K562 (cell line): ENCODE results near the gene GANAB. TPM values are rescaled to one million over a fixed set of nuclear protein-coding genes. Genes with fewer than 3 reads are reported as not detected.

Experiments used
- ATAC-seq: fragments of 200-7000 bp; cut with Tn5 transposase; 3 replicates; pipeline ENCODE4 v1.9.1; 2020; ENCODE audit warnings: moderate library complexity
- Bru-seq: library from RNA; stranded (reverse); fragments of 400-500 nt; gene quantifications from one replicate; lab custom pipeline; 2021; lab: Mats Ljungman, UMichigan
- BruChase-seq, 2 experiments: library from RNA; stranded (reverse); fragments of 400-500 nt; gene quantifications; one replicate each; lab custom pipeline; 2021; lab: Mats Ljungman, UMichigan
- BruUV-seq: library from RNA; stranded (reverse); fragments of 400-500 nt; replicated peaks from 2 replicates; lab custom pipeline; 2021; lab: Mats Ljungman, UMichigan
- CTCF ChIA-PET: fragments of 300-600 bp; formaldehyde crosslinking; extraction: SDS; loops from one replicate; lab custom pipeline; 2021; ENCODE audit warnings: low intra/inter-chr PET ratio; lab: Yijun Ruan, JAX
- POLR2A ChIA-PET: fragments of 300-600, 350-650 bp; sonication (Branson Sonifier 250); formaldehyde crosslinking; extraction: SDS; loops from one replicate; lab custom pipeline; 2021; ENCODE audit warnings: antibody characterized with exemption, inconsistent platforms; lab: Yijun Ruan, JAX
- DNase-seq, 4 experiments: peaks; one replicate each; pipeline versions ENCODE4 v3.0.0 to v3.0.0-alpha.2; 2011 to 2018; ENCODE audit warnings: low spot score in 3 of 4, mixed read lengths in 3 of 4; ENCODE audit errors: extremely low read depth in 1 of 4
- FAIRE-seq: peaks from 2 replicates; lab custom pipeline; 2011; peaks lifted over from hg19 to GRCh38; lab: Jason Lieb, UNC
- H2AFZ ChIP-seq: 2 replicates; pipeline ENCODE4 v1.6.0; 2011; ENCODE audit warnings: low read depth, low read length, control low read depth, inconsistent platforms
- H3K27ac ChIP-seq: fragments of 200-600 bp; 3 replicates; pipeline ENCODE4 v1.8.0; 2011; ENCODE audit warnings: low read depth, mild to moderate bottlenecking, control low read depth, inconsistent platforms, low read length, moderate library complexity, mixed read lengths; ENCODE audit errors: extremely low read depth
- H3K27me3 ChIP-seq, 2 experiments: fragments of 300-600 bp in 1 of 2; 2 replicates in 1 of 2; 3 replicates in 1 of 2; pipeline versions ENCODE4 v1.6.0 to v1.8.0; 2011; ENCODE audit warnings: inconsistent platforms in 2 of 2, low read length in 2 of 2, mild to moderate bottlenecking in 1 of 2, mixed read lengths in 1 of 2, moderate library complexity in 1 of 2; ENCODE audit not compliant: control insufficient read depth in 2 of 2, insufficient read depth in 2 of 2
- H3K36me3 ChIP-seq: fragments of 300-600 bp; 3 replicates; pipeline ENCODE4 v1.8.0; 2011; ENCODE audit warnings: mild to moderate bottlenecking, low read length, inconsistent platforms; ENCODE audit not compliant: control insufficient read depth, insufficient read depth
- H3K4me1 ChIP-seq, 2 experiments: fragments of 200-600 bp in 1 of 2; replicated peaks in 1 of 2; 2 replicates in 1 of 2; 3 replicates in 1 of 2; pipeline versions ENCODE4 v1.5.1 to v1.8.0; 2011; ENCODE audit warnings: inconsistent platforms in 2 of 2, low read length in 2 of 2, mild to moderate bottlenecking in 1 of 2, mixed read lengths in 1 of 2, moderate library complexity in 1 of 2; ENCODE audit not compliant: control insufficient read depth in 2 of 2, insufficient read depth in 2 of 2
- H3K4me2 ChIP-seq: 2 replicates; pipeline ENCODE4 v1.6.1; 2011; ENCODE audit warnings: low read length, control low read depth, inconsistent platforms, mixed read lengths; ENCODE audit not compliant: insufficient read depth
- H3K4me3 ChIP-seq: fragments of 200-600 bp; sonication (generic), shearing (Covaris generic); 2 replicates; pipeline ENCODE4 v1.5.1; 2016; ENCODE audit warnings: control low read depth, inconsistent platforms
- H3K79me2 ChIP-seq: fragments of 200-600 bp; 3 replicates; pipeline ENCODE4 v1.8.0; 2011; ENCODE audit warnings: low read length, inconsistent platforms; ENCODE audit not compliant: control insufficient read depth, insufficient read depth
- H3K9ac ChIP-seq, 2 experiments: 2 replicates each; pipeline versions ENCODE4 v1.6.0 to v1.6.1; 2011; ENCODE audit warnings: low read depth in 2 of 2, low read length in 2 of 2, control low read depth in 1 of 2, inconsistent platforms in 1 of 2, mild to moderate bottlenecking in 1 of 2, mixed read lengths in 1 of 2; ENCODE audit not compliant: insufficient read depth in 1 of 2
- H3K9me1 ChIP-seq: one replicate; pipeline ENCODE4 v1.6.0; 2011; ENCODE audit warnings: inconsistent platforms, mild to moderate bottlenecking, low read length, moderate library complexity; ENCODE audit not compliant: control insufficient read depth, insufficient read depth
- H3K9me3 ChIP-seq: replicated peaks from 2 replicates; pipeline ENCODE4 v1.5.1; 2011; ENCODE audit warnings: low read depth, low read length, inconsistent platforms; ENCODE audit not compliant: control insufficient read depth, insufficient read depth
- H4K20me1 ChIP-seq: replicated peaks from 2 replicates; pipeline ENCODE4 v1.6.1; 2011; ENCODE audit warnings: low read length, inconsistent platforms, mixed read lengths; ENCODE audit not compliant: control insufficient read depth, insufficient read depth
- CUX1 ChIP-seq: fragments of 200-800 bp; sonication (Bioruptor generic); IDR thresholded peaks from 2 replicates; pipeline ENCODE4 v1.6.1; 2016; ENCODE audit warnings: missing genetic modification characterization, missing compliant biosample characterization
- HDAC1 ChIP-seq, 2 experiments: fragments of 450-650 bp; IDR thresholded peaks; 2 replicates each; pipeline ENCODE4 v1.6.1; 2016 to 2017; ENCODE audit warnings: inconsistent platforms in 1 of 2, mild to moderate bottlenecking in 1 of 2, moderate library complexity in 1 of 2
- NFE2L1 ChIP-seq: fragments of 450-650 bp; IDR thresholded peaks from 2 replicates; pipeline ENCODE4 v1.6.1; 2016; ENCODE audit warnings: missing genetic modification characterization, low read depth, mild to moderate bottlenecking, missing compliant biosample characterization, moderate library complexity, borderline replicate concordance
- POLR2G ChIP-seq: fragments of 200-400 bp; formaldehyde crosslinking; IDR thresholded peaks from 2 replicates; pipeline ENCODE4 v1.6.1; 2017; ENCODE audit warnings: low read depth, mild to moderate bottlenecking, antibody characterized with exemption, low read length, moderate library complexity
- TGIF2 ChIP-seq: sonication (generic); formaldehyde crosslinking; IDR thresholded peaks from 2 replicates; pipeline ENCODE4 v1.8.1; 2022; ENCODE audit warnings: mild to moderate bottlenecking, missing genetic modification reagents, moderate library complexity
- WGBS: fragments of 100-300 bp; shearing (Covaris generic); methylation state at CpG from one replicate; pipeline ENCODE4 v1.1.6; 2016; ENCODE audit warnings: low coverage, mixed read lengths; ENCODE audit not compliant: insufficient coverage; ENCODE audit errors: missing lambda C conversion rate; 5-methylcytosine and 5-hydroxymethylcytosine counted together
- in situ Hi-C: fragments of 300-500 bp; cut with MboI; formaldehyde crosslinking; loops from 4 replicates; pipeline ENCODE4 v1.15.0; 2018; ENCODE audit warnings: inconsistent platforms, mixed read lengths
- intact Hi-C: fragments of 100-400 bp; cut with micrococcal nuclease; formaldehyde crosslinking; loops from 2 replicates; pipeline ENCODE4 v1.14.2; 2022
- long read RNA-seq, 3 experiments: library from polyadenylated mRNA in 2 of 3; library from RNA in 1 of 3; unstranded in 2 of 3; stranded (forward) in 1 of 3; transcript quantifications; one replicate each; pipeline ENCODE4 v2.0.0, GENCODE V29; 2019 to 2022
- polyA minus RNA-seq, 3 experiments: library from RNA; depleted of rRNA, polyadenylated mRNA; stranded (reverse); fragments of >200 nt; gene quantifications; 2 replicates each; pipeline ENCODE4 v1.2.3, GENCODE V29; 2011
- polyA plus RNA-seq, 8 experiments: library from polyadenylated mRNA; depleted of rRNA in 4 of 8; stranded (reverse) in 5 of 8; unstranded in 3 of 8; fragments of >200 nt; fragmentation: Nextera tagmentation in 2 of 8; fragmentation: Illumina TruSeq in 1 of 8; extraction: Ambion mirVana in 2 of 8; extraction: Trizol in 1 of 8; gene quantifications; 2 replicates each; pipeline versions ENCODE4 v1.2.1 to v1.2.3, GENCODE V29; 2011 to 2014; ENCODE audit warnings: inconsistent platforms in 1 of 8, missing spikeins in 1 of 8
- total RNA-seq, 7 experiments: library from RNA; depleted of rRNA in 6 of 7; stranded (reverse); fragments of >200 nt in 6 of 7; fragmentation: Illumina TruSeq in 2 of 7; extraction: Trizol in 2 of 7; gene quantifications; 2 replicates each; pipeline versions ENCODE4 v1.2.1 to v1.2.3, GENCODE V29; 2011 to 2021; ENCODE audit warnings: low replicate concordance in 1 of 7
- TF ChIP-seq, protein P1 (sequence below): sonication (generic); formaldehyde crosslinking; IDR thresholded peaks from 2 replicates; pipeline ENCODE4 v1.8.0; 2022; ENCODE audit warnings: missing genetic modification reagents, mild to moderate bottlenecking, borderline replicate concordance

The GANAB gene
- total RNA-seq (2011; cell fraction: chromatin; rRNA removed; ENCODE audit: low replicate concordance): 414 and 702 TPM in 2 replicates
- 579 and 598 TPM in 2 replicates for total RNA-seq (2011; cell fraction: nucleolus; rRNA removed)
- 534 and 539 TPM in 2 replicates for total RNA-seq (2011; cell fraction: nucleoplasm; rRNA removed)
- 118 and 159 TPM in 2 replicates for total RNA-seq (2014; rRNA removed)
- total RNA-seq (2014; rRNA removed; fragmentation: Illumina TruSeq; extraction: Trizol): 131 and 137 TPM in 2 replicates
- 161 and 167 TPM in 2 replicates for total RNA-seq (2015; rRNA removed; fragmentation: Illumina TruSeq; extraction: Trizol)
- 276 and 282 TPM in 2 replicates for total RNA-seq (2021)
- polyA plus RNA-seq (2011; rRNA removed): 265 and 313 TPM in 2 replicates
- 293 and 368 TPM in 2 replicates for polyA plus RNA-seq (2011; cell fraction: cytosol; rRNA removed)
- 530 and 566 TPM in 2 replicates for polyA plus RNA-seq (2011; cell fraction: nucleus; rRNA removed)
- polyA plus RNA-seq (2012): 223 and 413 TPM in 2 replicates
- 275 and 284 TPM in 2 replicates for polyA plus RNA-seq (2014; fragmentation: Illumina TruSeq; extraction: Trizol)
- 10 to 100 TPM in 1 of 2 experiments, 1 to 10 TPM in 1; 6.5 to 17.9 TPM for polyA plus RNA-seq (2014; fragmentation: Nextera tagmentation; extraction: Ambion mirVana)
- polyA plus RNA-seq (2014; rRNA removed): 165 and 195 TPM in 2 replicates
- 181 and 205 TPM in 2 replicates for polyA minus RNA-seq (2011; rRNA and poly(A)+ RNA removed)
- polyA minus RNA-seq (2011; cell fraction: cytosol; rRNA and poly(A)+ RNA removed): 159 and 192 TPM in 2 replicates
- polyA minus RNA-seq (2011; cell fraction: nucleus; rRNA and poly(A)+ RNA removed): 63.7 and 117 TPM in 2 replicates
- Bru-seq, nascent RNA: percentile 86 among the genes with signal in this experiment
- percentile 85 among the genes with signal in this experiment for BruChase-seq, experiment 1, labeled RNA remaining after a 2-hour chase
- BruChase-seq, experiment 2, labeled RNA remaining after a 6-hour chase: percentile 91 among the genes with signal in this experiment
- long read RNA-seq, experiment 1, transcript GANAB-202 (24 exons, 3,608 nt): major isoform, 6 of 411 reads
- long read RNA-seq, experiment 1, partial matches to known transcripts: 22 of 411 reads
- long read RNA-seq, experiment 1, other reads (novel, unspliced or antisense): 381 of 411 reads
- long read RNA-seq, experiment 2, transcript GANAB-202 (24 exons, 3,608 nt): major isoform, 57 of 310 reads
- long read RNA-seq, experiment 2, transcript GANAB-201 (25 exons, 3,906 nt): minor isoform, 17 of 310 reads
- long read RNA-seq, experiment 2, partial matches to known transcripts: 103 of 310 reads
- long read RNA-seq, experiment 2, other reads (novel, unspliced or antisense): 131 of 310 reads
- long read RNA-seq, experiment 3, partial matches to known transcripts: 1 of 7 reads
- long read RNA-seq, experiment 3, other reads (novel, unspliced or antisense): 2 of 7 reads

DNA sequence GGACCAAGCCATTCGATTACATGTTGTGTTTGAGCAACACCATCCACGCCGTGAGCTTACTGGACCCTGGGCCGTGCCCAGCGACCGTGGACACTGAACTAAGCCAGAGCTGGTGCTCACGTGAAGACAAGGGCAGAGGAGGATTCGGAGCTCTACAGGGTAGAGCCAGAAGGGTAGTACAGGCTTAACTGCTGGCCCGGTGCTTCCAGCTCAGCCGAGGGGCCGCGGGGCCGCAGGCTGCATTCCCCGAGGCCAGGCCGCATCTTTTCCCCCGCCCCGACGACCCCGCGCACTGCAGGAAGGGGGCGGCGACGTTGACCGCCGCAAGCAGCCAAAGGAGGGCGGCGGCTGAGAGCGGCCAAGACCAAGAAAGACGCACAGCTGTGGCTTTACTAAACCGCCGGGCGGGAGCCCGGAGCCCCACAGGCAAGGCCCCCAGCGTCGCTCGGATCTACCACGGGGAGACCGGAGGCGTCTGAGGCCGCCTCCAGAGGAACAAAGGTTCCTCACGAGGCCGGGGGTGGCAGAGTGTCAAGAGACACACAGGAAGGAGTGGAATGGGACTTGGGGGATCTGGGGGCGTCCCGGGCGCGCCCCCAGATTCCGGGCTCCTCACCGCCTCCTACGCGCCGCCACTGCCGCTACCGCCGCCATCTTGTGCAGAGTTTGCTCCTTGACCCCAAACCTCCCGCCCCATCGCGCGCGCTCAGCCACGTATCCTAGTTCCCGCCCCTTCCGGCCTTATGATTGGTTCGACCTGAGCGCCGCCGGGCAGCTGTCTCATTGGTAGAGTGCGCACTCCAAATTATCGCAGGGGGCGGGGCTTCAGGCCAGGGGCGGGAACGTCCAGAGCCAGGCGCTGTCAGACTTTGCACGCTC lies at the start of gene GANAB:
TSS of gene GANAB (minus strand) at position 668 of the 879 bp plus-strand sequence. CDS start at position 654, 14 bp downstream.
- DNase-seq (peak; percentile 97 to 100 (median 98)), ATAC-seq (peak; percentile 98), FAIRE-seq (peak; percentile 95)
- H3K4me2 ChIP-seq: peak within 1 kb of the TSS; percentile 99
- intact Hi-C loops: loop anchor here (1.0 to 2.0 kb wide), 3 partner anchors 19 to 47 kb away; partner anchors contain the start of genes C11orf98, CSKMT, EML3 and ROM1
- BruUV-seq: TSS peak; percentile 50
- peak within 1 kb of the TSS; percentile 97 for H3K4me3 ChIP-seq
- under 1% methylated on average over 57 of the region's 73 CpGs for WGBS
- no peaks in the 10 kb centered on the region for H3K9me3 ChIP-seq
- peak within 1 kb of the TSS; percentile 96 for H3K27ac ChIP-seq
- H3K9me1 ChIP-seq: no peaks in the 10 kb centered on the region
- ChIA-PET CTCF (interaction anchor here (0.6 to 1.1 kb wide), 2 partner anchors 33 to 35 kb away, joined by 3 to 4 read pairs; partner anchors contain the start of gene ROM1), POLR2A (interaction anchor here (0.5 to 4.5 kb wide), 18 partner anchors 9 to 253 kb away, joined by 3 to 83 read pairs (median 4); partner anchors contain the start of genes B3GAT3, BSCL2, C11orf98 and CSKMT)
- H3K9ac ChIP-seq: peak within 1 kb of the TSS; percentile 97 to 99
- in situ Hi-C loops: no loop called here
- H4K20me1 ChIP-seq: peaks cover 20% of the 10 kb centered on the region
- H3K36me3 ChIP-seq: peaks cover 69% of the 10 kb centered on the region
- peak within 1 kb of the TSS; percentile 62 for H2AFZ ChIP-seq
- no peaks in the 10 kb centered on the region for H3K27me3 ChIP-seq
- peaks cover 66% of the 10 kb centered on the region for H3K79me2 ChIP-seq
- peaks cover 12 to 38% of the 10 kb centered on the region in 2 experiments for H3K4me1 ChIP-seq
- TF ChIP-seq HDAC1 (IDR thresholded peaks at IDR 0.05) (peak in 1 of 2 experiments; percentile 70; a peak in 2 of 4 replicates), TGIF2 (CRISPR knock-in tag) (no peak; the same call in 1 of the 2 replicates), CUX1 (CRISPR knock-in tag) (no peak), NFE2L1 (tag) (no peak), POLR2G (peak; percentile 98)
- TF ChIP-seq, protein P1, sequence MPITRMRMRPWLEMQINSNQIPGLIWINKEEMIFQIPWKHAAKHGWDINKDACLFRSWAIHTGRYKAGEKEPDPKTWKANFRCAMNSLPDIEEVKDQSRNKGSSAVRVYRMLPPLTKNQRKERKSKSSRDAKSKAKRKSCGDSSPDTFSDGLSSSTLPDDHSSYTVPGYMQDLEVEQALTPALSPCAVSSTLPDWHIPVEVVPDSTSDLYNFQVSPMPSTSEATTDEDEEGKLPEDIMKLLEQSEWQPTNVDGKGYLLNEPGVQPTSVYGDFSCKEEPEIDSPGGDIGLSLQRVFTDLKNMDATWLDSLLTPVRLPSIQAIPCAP: no peak
